Fibroblast of lung (primary cell): ENCODE measurements around the gene MCF2L. TPM values are rescaled to one million over a fixed set of nuclear protein-coding genes. Genes with fewer than 3 reads are reported as not detected.
A peak's percentile ranks its signal among the peaks of the same experiment; 100 is the strongest.

Experiments used
- DNase-seq, 2 donors: peaks; one replicate each; pipeline versions ENCODE4 v3.0.0 to v3.0.0-alpha.2; 2010; ENCODE audit warnings: low read depth in 2 of 2
- H2AFZ ChIP-seq: 2 replicates; pipeline ENCODE4 v1.5.1; 2012; ENCODE audit warnings: low read length, control low read depth, inconsistent platforms
- H3K27ac ChIP-seq: 2 replicates; pipeline ENCODE4 v1.5.1; 2011; ENCODE audit warnings: low read length, control low read depth; ENCODE audit not compliant: insufficient read depth
- H3K27me3 ChIP-seq: 2 replicates; pipeline ENCODE4 v1.5.1; 2011; ENCODE audit warnings: mild to moderate bottlenecking, low read length; ENCODE audit not compliant: control insufficient read depth, insufficient read depth
- H3K36me3 ChIP-seq: 2 replicates; pipeline ENCODE4 v1.5.1; 2011; ENCODE audit warnings: low read length; ENCODE audit not compliant: control insufficient read depth, insufficient read depth
- H3K4me1 ChIP-seq: 2 replicates; pipeline ENCODE4 v1.5.1; 2011; ENCODE audit warnings: low read length; ENCODE audit not compliant: control insufficient read depth, insufficient read depth; ENCODE audit errors: extremely low read depth
- H3K4me2 ChIP-seq: 2 replicates; pipeline ENCODE4 v1.5.1; 2011; ENCODE audit warnings: low read length, control low read depth; ENCODE audit not compliant: insufficient read depth; ENCODE audit errors: extremely low read depth
- H3K4me3 ChIP-seq, 4 experiments: fragments of 200-600 bp in 1 of 4; sonication (generic) in 1 of 4; replicated peaks in 1 of 4; 2 replicates each; pipeline ENCODE4 v1.5.1; 2011 to 2016; ENCODE audit warnings: low read length in 4 of 4, low read depth in 3 of 4, mild to moderate bottlenecking in 3 of 4, control low read depth in 2 of 4, inconsistent platforms in 1 of 4, mixed read lengths in 1 of 4; ENCODE audit not compliant: insufficient read depth in 1 of 4; ENCODE audit errors: control extremely low read depth in 1 of 4
- H3K79me2 ChIP-seq: 2 replicates; pipeline ENCODE4 v1.5.1; 2012; ENCODE audit warnings: mild to moderate bottlenecking, low read length, inconsistent platforms; ENCODE audit not compliant: control insufficient read depth, insufficient read depth
- H3K9ac ChIP-seq: 2 replicates; pipeline ENCODE4 v1.5.1; 2011; ENCODE audit warnings: mild to moderate bottlenecking, low read length, control low read depth; ENCODE audit not compliant: insufficient read depth
- H3K9me3 ChIP-seq: 2 replicates; pipeline ENCODE4 v1.5.1; 2012; ENCODE audit warnings: low read depth, low read length; ENCODE audit not compliant: control insufficient read depth, insufficient read depth
- H4K20me1 ChIP-seq: 2 replicates; pipeline ENCODE4 v1.5.1; 2011; ENCODE audit warnings: low read length; ENCODE audit not compliant: control insufficient read depth, insufficient read depth; ENCODE audit errors: extremely low read depth
- EZH2 ChIP-seq: IDR thresholded peaks from 2 replicates; pipeline ENCODE4 v1.5.1; 2012; ENCODE audit warnings: low read length, control low read depth, mild to moderate bottlenecking; ENCODE audit errors: missing control alignments
- polyA plus RNA-seq, 2 donors: library from polyadenylated mRNA; depleted of rRNA in 1 of 2; stranded (reverse) in 1 of 2; unstranded in 1 of 2; fragments of >200 nt; gene quantifications; 2 replicates each; pipeline ENCODE4 v1.2.1, GENCODE V29; 2011 to 2012; ENCODE audit warnings: missing spikeins in 1 of 2
- total RNA-seq: library from RNA; depleted of rRNA; stranded (reverse); fragments of >200 nt; gene quantifications from 2 replicates; pipeline ENCODE4 v1.2.1, GENCODE V29; 2014
- TF ChIP-seq, protein P1 (sequence below), 2 donors: IDR thresholded peaks in 1 of 2; conservative IDR thresholded peaks in 1 of 2; 1 replicate in 1 of 2; 2 replicates in 1 of 2; pipeline ENCODE4 v1.5.1; 2011 to 2012; ENCODE audit warnings: low read length in 2 of 2, control low read depth in 1 of 2, inconsistent platforms in 1 of 2, low read depth in 1 of 2, mild to moderate bottlenecking in 1 of 2

MCF2L gene
- total and polyA plus RNA-seq, 2 donors (not counting 1 experiment from before 2014, with no cell fraction given) = 0.18 to 3.3 TPM

DNA sequence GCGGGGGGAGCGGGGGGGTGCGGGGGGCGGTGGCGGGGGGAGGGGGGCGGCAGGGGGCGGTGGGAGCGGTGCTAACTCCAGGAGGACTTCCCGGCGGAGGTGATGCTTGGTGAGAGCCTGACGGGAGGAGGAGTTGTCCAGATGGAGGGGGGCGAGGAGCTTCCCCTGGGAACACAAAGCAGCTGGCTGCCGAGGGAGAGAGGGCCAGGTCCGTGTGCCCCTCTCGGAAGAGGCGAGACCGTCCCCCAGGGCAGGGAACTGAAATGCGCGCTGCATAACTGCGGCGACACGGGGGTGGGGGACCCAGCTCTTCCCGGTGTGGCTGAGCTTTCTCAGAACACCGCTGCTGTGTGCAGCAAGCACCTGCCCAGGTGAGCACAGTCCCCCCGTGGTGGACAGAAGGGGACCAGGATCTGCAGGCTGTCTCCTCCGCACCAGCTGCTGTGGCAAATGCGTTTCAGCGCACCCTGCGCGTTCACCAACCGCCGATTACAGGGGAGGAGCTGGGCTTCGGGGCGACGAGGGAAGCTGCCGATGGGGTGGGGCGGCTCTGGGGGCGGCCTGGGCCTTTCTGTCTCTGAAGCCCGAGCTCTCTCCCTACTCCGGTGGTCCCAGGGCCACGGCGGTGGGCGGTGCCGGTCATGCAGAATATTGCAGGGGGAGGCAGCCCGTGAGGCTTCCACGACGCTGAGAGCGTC, 81.9 kb downstream of the MCF2L start:
- Histone ChIP-seq H3K27me3 (peaks cover 31% of the 10 kb centered on the region), H3K36me3 (no peaks in the 10 kb centered on the region), H3K27ac (no peak overlapping the region), H3K4me1 (no peaks in the 10 kb centered on the region), H2AFZ (no peak overlapping the region), H3K9ac (no peak overlapping the region), H3K9me3 (no peaks in the 10 kb centered on the region), H4K20me1 (no peaks in the 10 kb centered on the region), H3K79me2 (no peaks in the 10 kb centered on the region), H3K4me2 (no peak overlapping the region), H3K4me3 (no peak overlapping the region)
- no peak for DNase-seq
- peak; percentile 89 for TF ChIP-seq EZH2
- TF ChIP-seq, protein P1, sequence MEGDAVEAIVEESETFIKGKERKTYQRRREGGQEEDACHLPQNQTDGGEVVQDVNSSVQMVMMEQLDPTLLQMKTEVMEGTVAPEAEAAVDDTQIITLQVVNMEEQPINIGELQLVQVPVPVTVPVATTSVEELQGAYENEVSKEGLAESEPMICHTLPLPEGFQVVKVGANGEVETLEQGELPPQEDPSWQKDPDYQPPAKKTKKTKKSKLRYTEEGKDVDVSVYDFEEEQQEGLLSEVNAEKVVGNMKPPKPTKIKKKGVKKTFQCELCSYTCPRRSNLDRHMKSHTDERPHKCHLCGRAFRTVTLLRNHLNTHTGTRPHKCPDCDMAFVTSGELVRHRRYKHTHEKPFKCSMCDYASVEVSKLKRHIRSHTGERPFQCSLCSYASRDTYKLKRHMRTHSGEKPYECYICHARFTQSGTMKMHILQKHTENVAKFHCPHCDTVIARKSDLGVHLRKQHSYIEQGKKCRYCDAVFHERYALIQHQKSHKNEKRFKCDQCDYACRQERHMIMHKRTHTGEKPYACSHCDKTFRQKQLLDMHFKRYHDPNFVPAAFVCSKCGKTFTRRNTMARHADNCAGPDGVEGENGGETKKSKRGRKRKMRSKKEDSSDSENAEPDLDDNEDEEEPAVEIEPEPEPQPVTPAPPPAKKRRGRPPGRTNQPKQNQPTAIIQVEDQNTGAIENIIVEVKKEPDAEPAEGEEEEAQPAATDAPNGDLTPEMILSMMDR (conservative IDR thresholded peaks at IDR 0.05 in 1 of 2, IDR thresholded peaks at IDR 0.05 in 1 of 2; ENCODE audit: low read depth in 1 of 2, low read length in 2 of 2) = no peak

DNA sequence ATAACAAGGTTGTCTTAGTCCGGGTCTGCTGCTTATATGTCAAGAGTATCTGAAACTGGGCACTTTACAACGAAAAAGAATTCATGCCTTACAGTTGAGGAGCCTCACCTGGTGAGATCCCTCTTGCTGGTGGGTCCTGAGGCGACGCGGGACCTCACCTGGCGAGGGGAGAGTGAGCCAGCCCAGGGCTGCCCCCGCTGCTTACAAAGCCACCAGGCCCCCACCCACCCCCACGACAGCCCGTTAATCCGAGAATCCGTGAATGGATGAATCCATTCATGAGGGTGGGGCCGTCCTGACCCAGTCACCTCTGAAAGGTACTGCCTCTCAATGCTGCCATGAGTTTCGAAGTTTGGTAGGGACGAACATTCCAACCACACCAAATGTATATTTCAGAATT, 82.6 kb downstream of the MCF2L start:
- Histone ChIP-seq H3K79me2 (no peaks in the 10 kb centered on the region), H3K4me2 (no peak overlapping the region), H3K36me3 (no peaks in the 10 kb centered on the region), H4K20me1 (no peaks in the 10 kb centered on the region), H3K27me3 (peaks cover 31% of the 10 kb centered on the region), H3K27ac (no peak overlapping the region), H3K9ac (no peak overlapping the region), H3K9me3 (no peaks in the 10 kb centered on the region), H3K4me1 (no peaks in the 10 kb centered on the region), H3K4me3 (no peak overlapping the region), H2AFZ (no peak overlapping the region)
- DNase-seq = no peak
- TF ChIP-seq EZH2 = no peak
- TF ChIP-seq, protein P1 (conservative IDR thresholded peaks at IDR 0.05 in 1 of 2, IDR thresholded peaks at IDR 0.05 in 1 of 2; ENCODE audit: low read depth in 1 of 2, low read length in 2 of 2) = no peak

GRCh38 chr13:113052206-113052605, 83.2 kb downstream of the MCF2L start:
- Histone ChIP-seq H3K4me3 (no peak overlapping the region), H3K4me1 (no peaks in the 10 kb centered on the region), H3K27ac (no peak overlapping the region), H3K9me3 (no peaks in the 10 kb centered on the region), H3K9ac (no peak overlapping the region), H3K27me3 (peaks cover 31% of the 10 kb centered on the region), H4K20me1 (no peaks in the 10 kb centered on the region), H2AFZ (no peak overlapping the region), H3K36me3 (no peaks in the 10 kb centered on the region), H3K79me2 (no peaks in the 10 kb centered on the region), H3K4me2 (no peak overlapping the region)
- TF ChIP-seq, protein P1 (conservative IDR thresholded peaks at IDR 0.05 in 1 of 2, IDR thresholded peaks at IDR 0.05 in 1 of 2; ENCODE audit: low read depth in 1 of 2, low read length in 2 of 2) = no peak
- no peak for TF ChIP-seq EZH2
- no peak for DNase-seq
